SK-N-SH treated with all-trans-retinoic acid at 6 μM for 48 hours (cell line): Measurements from ENCODE around the gene CELF4.

ENCODE experiments used
- ATAC-seq: fragments of 200-7000 bp; cut with Tn5 transposase; 3 replicates; pipeline ENCODE4 v1.9.1; 2020; ENCODE audit warnings: mild to moderate bottlenecking, moderate library complexity
- CSDC2 ChIP-seq: fragments of 250-450 bp; sonication (Bioruptor Pico); IDR thresholded peaks from 2 replicates; pipeline ENCODE4 v1.5.0; 2020; ENCODE audit warnings: mild to moderate bottlenecking, moderate library complexity
- CSRNP3 ChIP-seq: fragments of 250-450 bp; sonication (Bioruptor Pico); IDR thresholded peaks from 2 replicates; pipeline ENCODE4 v1.5.1; 2021; ENCODE audit warnings: mild to moderate bottlenecking, moderate library complexity
- OSR1 ChIP-seq: fragments of 250-450 bp; sonication (Bioruptor Pico); IDR thresholded peaks from 2 replicates; pipeline ENCODE4 v1.8.0; 2022; ENCODE audit warnings: moderate library complexity, mild to moderate bottlenecking, inconsistent platforms
- PATZ1 ChIP-seq: fragments of 250-450 bp; sonication (Bioruptor Pico); IDR thresholded peaks from 2 replicates; pipeline ENCODE4 v1.8.0; 2020; ENCODE audit warnings: mild to moderate bottlenecking, moderate library complexity, borderline replicate concordance
- PPARA ChIP-seq: fragments of 250-450 bp; sonication (Bioruptor Pico); IDR thresholded peaks from 2 replicates; pipeline ENCODE4 v1.5.0; 2020; ENCODE audit warnings: mild to moderate bottlenecking, borderline replicate concordance
- RARB ChIP-seq: fragments of 250-450 bp; sonication (Bioruptor Pico); IDR thresholded peaks from 2 replicates; pipeline ENCODE4 v1.8.0; 2021; ENCODE audit warnings: mild to moderate bottlenecking, moderate library complexity
- SNAI2 ChIP-seq: fragments of 250-450 bp; sonication (Bioruptor Pico); IDR thresholded peaks from 2 replicates; pipeline ENCODE4 v1.5.0; 2020; ENCODE audit warnings: mild to moderate bottlenecking, moderate library complexity
- ZC3H10 ChIP-seq: fragments of 250-450 bp; sonication (Bioruptor Pico); IDR thresholded peaks from 2 replicates; pipeline ENCODE4 v1.5.1; 2021; ENCODE audit warnings: mild to moderate bottlenecking, moderate library complexity
- ZFP3 ChIP-seq: fragments of 250-450 bp; sonication (Bioruptor Pico); IDR thresholded peaks from 2 replicates; pipeline ENCODE4 v1.5.0; 2020; ENCODE audit warnings: mild to moderate bottlenecking, moderate library complexity
- ZNF565 ChIP-seq: fragments of 450-650 bp; formaldehyde crosslinking; conservative IDR thresholded peaks from 2 replicates; pipeline ENCODE4 v1.5.0; 2020; ENCODE audit warnings: low read depth, mild to moderate bottlenecking, moderate library complexity
- ZNF70 ChIP-seq: fragments of 450-650 bp; formaldehyde crosslinking; IDR thresholded peaks from 2 replicates; pipeline ENCODE4 v1.5.0; 2020; ENCODE audit warnings: mild to moderate bottlenecking, moderate library complexity
- ZNF8 ChIP-seq: fragments of 450-650 bp; formaldehyde crosslinking; IDR thresholded peaks from 2 replicates; pipeline ENCODE4 v1.5.0; 2020; ENCODE audit warnings: mild to moderate bottlenecking, moderate library complexity
- TF ChIP-seq, protein P1 (sequence below): fragments of 250-450 bp; sonication (Bioruptor Pico); IDR thresholded peaks from 2 replicates; pipeline ENCODE4 v1.5.1; 2020; ENCODE audit warnings: low read depth, mild to moderate bottlenecking, moderate library complexity
- TF ChIP-seq, protein P2 (sequence below): fragments of 250-450 bp; sonication (Bioruptor Pico); IDR thresholded peaks from 2 replicates; pipeline ENCODE4 v1.8.0; 2021; ENCODE audit warnings: low read depth, mild to moderate bottlenecking, moderate library complexity, borderline replicate concordance

CELF4 gene

GRCh38 chr18:37565101-37565976, at the start of gene CELF4:
CELF4 (minus strand) TSS chr18:37565798.
- TF ChIP-seq, protein P1, sequence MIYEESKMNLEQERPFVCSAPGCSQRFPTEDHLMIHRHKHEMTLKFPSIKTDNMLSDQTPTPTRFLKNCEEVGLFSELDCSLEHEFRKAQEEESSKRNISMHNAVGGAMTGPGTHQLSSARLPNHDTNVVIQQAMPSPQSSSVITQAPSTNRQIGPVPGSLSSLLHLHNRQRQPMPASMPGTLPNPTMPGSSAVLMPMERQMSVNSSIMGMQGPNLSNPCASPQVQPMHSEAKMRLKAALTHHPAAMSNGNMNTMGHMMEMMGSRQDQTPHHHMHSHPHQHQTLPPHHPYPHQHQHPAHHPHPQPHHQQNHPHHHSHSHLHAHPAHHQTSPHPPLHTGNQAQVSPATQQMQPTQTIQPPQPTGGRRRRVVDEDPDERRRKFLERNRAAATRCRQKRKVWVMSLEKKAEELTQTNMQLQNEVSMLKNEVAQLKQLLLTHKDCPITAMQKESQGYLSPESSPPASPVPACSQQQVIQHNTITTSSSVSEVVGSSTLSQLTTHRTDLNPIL: no peak
- 0 out of 2 replicates have a peak, but pooled peaks have one; percentile 3 for TF ChIP-seq ZFP3 (CRISPR knock-in tag)
- ATAC-seq: peak; percentile 65

DNA sequence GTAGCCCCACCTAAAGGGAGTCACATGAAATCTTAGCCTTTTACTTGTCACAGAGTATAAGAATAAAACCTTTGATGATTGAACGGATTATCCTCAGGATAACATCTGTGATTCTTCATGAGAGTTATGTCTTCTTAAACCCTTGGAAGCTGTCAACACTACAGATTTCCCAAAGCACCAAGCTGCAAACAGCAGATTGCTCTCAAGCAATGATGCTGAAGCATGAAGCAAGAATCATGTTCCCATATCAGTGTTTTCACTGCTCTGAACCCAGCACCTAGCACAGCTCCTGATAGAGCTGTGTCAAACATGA, 47.6 kb upstream of the CELF4 start:
- no peak for ATAC-seq
- TF ChIP-seq PPARA (CRISPR knock-in tag): no peak
- no peak for TF ChIP-seq ZNF565
- no peak for TF ChIP-seq ZFP3 (CRISPR knock-in tag)
- TF ChIP-seq, protein P2, sequence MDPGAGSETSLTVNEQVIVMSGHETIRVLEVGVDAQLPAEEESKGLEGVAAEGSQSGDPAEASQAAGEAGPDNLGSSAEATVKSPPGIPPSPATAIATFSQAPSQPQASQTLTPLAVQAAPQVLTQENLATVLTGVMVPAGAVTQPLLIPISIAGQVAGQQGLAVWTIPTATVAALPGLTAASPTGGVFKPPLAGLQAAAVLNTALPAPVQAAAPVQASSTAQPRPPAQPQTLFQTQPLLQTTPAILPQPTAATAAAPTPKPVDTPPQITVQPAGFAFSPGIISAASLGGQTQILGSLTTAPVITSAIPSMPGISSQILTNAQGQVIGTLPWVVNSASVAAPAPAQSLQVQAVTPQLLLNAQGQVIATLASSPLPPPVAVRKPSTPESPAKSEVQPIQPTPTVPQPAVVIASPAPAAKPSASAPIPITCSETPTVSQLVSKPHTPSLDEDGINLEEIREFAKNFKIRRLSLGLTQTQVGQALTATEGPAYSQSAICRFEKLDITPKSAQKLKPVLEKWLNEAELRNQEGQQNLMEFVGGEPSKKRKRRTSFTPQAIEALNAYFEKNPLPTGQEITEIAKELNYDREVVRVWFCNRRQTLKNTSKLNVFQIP (CRISPR knock-in tag): no peak
- TF ChIP-seq CSRNP3 (CRISPR knock-in tag): no peak
- no peak for TF ChIP-seq CSDC2 (CRISPR knock-in tag)
- no peak for TF ChIP-seq ZNF8

DNA sequence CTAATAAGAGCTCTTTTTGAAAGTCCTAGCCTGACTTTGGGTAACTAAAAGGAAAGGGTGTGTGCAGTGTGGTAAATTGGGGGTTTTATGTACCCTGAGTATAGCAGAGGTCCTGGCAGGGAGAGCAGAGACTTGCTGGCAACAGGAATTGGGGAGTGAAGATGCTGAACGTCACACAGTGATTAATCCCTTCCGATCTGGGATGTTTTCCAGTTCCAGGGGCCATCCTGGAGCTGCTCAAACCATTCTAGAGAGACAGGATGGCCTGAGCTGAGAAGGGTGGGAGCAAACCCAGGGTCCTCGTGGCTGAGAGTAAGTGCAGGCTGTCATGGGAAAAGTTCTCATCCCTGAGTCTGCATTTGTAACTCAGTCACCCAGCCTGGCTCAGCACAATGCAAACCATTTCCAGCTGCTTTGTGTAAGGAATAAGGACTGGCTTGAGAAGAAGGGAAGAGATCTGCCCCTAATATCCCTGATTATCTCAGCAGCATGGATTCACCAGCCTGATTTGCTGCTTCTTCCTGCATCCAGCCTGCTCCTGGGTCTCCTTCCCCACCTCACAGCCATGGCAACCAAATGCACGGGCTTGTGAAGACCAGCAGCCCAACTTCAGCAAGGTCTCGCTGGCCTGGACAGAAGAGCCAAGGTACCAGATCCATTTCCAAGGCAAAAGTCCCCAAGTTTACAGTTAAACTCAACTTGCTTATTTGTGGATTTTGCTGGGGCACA, 47.1 kb upstream of the CELF4 start:
- TF ChIP-seq SNAI2 (CRISPR knock-in tag) (no peak), PPARA (CRISPR knock-in tag) (no peak), PATZ1 (CRISPR knock-in tag) (no peak), CSRNP3 (CRISPR knock-in tag) (no peak), ZNF70 (CRISPR knock-in tag) (no peak), RARB (CRISPR knock-in tag) (no peak), ZFP3 (CRISPR knock-in tag) (no peak), ZNF565 (no peak), ZC3H10 (CRISPR knock-in tag) (no peak), OSR1 (CRISPR knock-in tag) (no peak)
- TF ChIP-seq, protein P1: no peak
- TF ChIP-seq, protein P2 (CRISPR knock-in tag): no peak
- TF ChIP-seq, all 23 proteins: peak for 0
- ATAC-seq: no peak
